ENCODE data around the gene FTMT. TPM values are rescaled to one million over a fixed set of nuclear protein-coding genes. Genes with fewer than 3 reads are reported as not detected.
"Not testable (repeated sequence)": the region's sequence is repeated elsewhere in the genome, so short reads cannot be mapped to it uniquely, and the experiment has no call there.

The FTMT gene
- not detected in 3 replicates for polyA plus RNA-seq
- not detected for polyA plus RNA-seq (2011; ENCODE audit: low read depth)
- polyA plus RNA-seq (2011; cell fraction: cytosol; rRNA removed) = not detected in 2 replicates
- not detected in 2 replicates for polyA plus RNA-seq (2011; cell fraction: nucleus; rRNA removed)
- not detected in 2 replicates for polyA plus RNA-seq (2012; ENCODE audit: low replicate concordance)
- not detected in 3 replicates for polyA minus RNA-seq
- polyA minus RNA-seq (2011; cell fraction: cytosol; rRNA and poly(A)+ RNA removed) = not detected
- not detected in 2 replicates for polyA minus RNA-seq (2011; cell fraction: nucleus; rRNA and poly(A)+ RNA removed)

DNA sequence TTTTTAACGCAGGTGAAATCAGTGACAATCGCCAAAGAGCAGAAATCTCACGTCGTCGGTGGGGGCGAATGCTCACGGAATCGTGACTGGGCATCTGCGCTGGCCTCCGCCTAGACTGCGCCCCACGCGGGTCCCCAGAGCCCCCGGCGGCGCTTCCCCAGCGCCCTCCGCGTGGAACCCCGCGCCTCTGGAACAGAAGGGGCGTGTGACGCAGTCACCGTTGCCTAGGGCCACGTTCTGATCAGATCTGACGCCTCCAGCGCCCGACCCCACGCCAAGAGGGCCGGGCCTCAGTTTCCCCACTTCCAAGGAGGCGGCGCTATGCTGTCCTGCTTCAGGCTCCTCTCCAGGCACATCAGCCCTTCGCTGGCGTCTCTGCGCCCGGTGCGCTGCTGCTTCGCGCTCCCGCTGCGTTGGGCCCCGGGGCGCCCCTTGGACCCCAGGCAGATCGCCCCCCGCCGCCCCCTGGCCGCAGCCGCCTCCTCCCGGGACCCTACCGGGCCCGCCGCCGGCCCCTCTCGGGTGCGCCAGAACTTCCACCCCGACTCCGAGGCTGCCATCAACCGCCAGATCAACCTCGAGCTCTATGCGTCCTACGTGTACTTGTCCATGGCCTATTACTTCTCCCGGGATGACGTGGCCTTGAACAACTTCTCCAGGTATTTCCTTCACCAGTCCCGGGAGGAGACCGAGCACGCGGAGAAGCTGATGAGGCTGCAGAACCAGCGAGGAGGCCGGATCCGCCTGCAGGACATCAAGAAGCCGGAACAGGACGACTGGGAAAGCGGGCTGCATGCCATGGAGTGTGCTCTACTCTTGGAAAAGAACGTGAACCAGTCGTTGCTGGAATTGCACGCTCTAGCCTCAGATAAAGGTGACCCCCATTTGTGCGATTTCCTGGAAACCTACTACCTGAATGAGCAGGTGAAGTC is at the start of gene FTMT:
Gene FTMT (plus strand): TSS at position 240 of the 932 bp plus-strand sequence. CDS start 82 bp downstream, at position 322.
- DNase-seq (ENCODE audit: low read depth, low spot score) (no peak), FAIRE-seq (no peak)
- Histone ChIP-seq H3K27ac (ENCODE audit: control insufficient read depth, insufficient read depth, low read length) (no peak within 1 kb of the TSS), H3K9ac (ENCODE audit: control insufficient read depth, extremely low read depth, insufficient read depth, low read length) (no peak within 1 kb of the TSS), H3K36me3 (ENCODE audit: control insufficient read depth in 2 of 2, extremely low read depth in 1 of 2, insufficient read depth in 2 of 2, low read length in 2 of 2) (no peaks in the 10 kb centered on the region), H3K4me2 (ENCODE audit: control insufficient read depth, extremely low read depth, insufficient read depth, low read depth, low read length) (no peak within 1 kb of the TSS), H2AFZ (ENCODE audit: control insufficient read depth, low read length) (no peak within 1 kb of the TSS), H3K4me1 (ENCODE audit: control insufficient read depth, extremely low read depth, insufficient read depth, low read length) (no peaks in the 10 kb centered on the region), H3K9me3 (ENCODE audit: control insufficient read depth, low read depth, low read length) (no peaks in the 10 kb centered on the region), H3K4me3 (ENCODE audit: control insufficient read depth in 2 of 3, extremely low read depth in 1 of 3, insufficient read depth in 2 of 3, low read depth in 1 of 3, low read length in 3 of 3) (no peak within 1 kb of the TSS), H3K79me2 (ENCODE audit: control insufficient read depth, insufficient read depth, low read length) (no peaks in the 10 kb centered on the region), H4K20me1 (ENCODE audit: control insufficient read depth, extremely low read depth, insufficient read depth, low read length) (no peaks in the 10 kb centered on the region), H3K27me3 (ENCODE audit: control insufficient read depth, extremely low read depth, insufficient read depth, low read length) (no peaks in the 10 kb centered on the region), H3K9me1 (ENCODE audit: control insufficient read depth, extremely low read depth, insufficient read depth, low read length) (no peaks in the 10 kb centered on the region)
- dilution Hi-C loops (cut with MboI; ENCODE audit: extremely low pct_ligation_motif_present, low sequenced_read_pairs) = no loop called here
- TF ChIP-seq, protein P1, sequence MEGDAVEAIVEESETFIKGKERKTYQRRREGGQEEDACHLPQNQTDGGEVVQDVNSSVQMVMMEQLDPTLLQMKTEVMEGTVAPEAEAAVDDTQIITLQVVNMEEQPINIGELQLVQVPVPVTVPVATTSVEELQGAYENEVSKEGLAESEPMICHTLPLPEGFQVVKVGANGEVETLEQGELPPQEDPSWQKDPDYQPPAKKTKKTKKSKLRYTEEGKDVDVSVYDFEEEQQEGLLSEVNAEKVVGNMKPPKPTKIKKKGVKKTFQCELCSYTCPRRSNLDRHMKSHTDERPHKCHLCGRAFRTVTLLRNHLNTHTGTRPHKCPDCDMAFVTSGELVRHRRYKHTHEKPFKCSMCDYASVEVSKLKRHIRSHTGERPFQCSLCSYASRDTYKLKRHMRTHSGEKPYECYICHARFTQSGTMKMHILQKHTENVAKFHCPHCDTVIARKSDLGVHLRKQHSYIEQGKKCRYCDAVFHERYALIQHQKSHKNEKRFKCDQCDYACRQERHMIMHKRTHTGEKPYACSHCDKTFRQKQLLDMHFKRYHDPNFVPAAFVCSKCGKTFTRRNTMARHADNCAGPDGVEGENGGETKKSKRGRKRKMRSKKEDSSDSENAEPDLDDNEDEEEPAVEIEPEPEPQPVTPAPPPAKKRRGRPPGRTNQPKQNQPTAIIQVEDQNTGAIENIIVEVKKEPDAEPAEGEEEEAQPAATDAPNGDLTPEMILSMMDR (optimal IDR thresholded peaks at IDR 0.05 in 1 of 3, IDR thresholded peaks at IDR 0.05 in 1 of 3, conservative IDR thresholded peaks at IDR 0.05 in 1 of 3; ENCODE audit: extremely low read depth in 1 of 3, insufficient read depth in 2 of 3, low read length in 3 of 3) = no peak
- TF ChIP-seq EZH2 (IDR thresholded peaks at IDR 0.05; ENCODE audit: low read length) = no peak

- not testable (repeated sequence) for H3K9me1 ChIP-seq (ENCODE audit: control insufficient read depth, extremely low read depth, insufficient read depth, low read length)
Measured at GRCh38 chr5:121805251-121805650, 46.4 kb upstream of the FTMT start.

More at GRCh38 chr5:121805251-121805650, 46.4 kb upstream of the FTMT start:
- H3K27ac ChIP-seq (ENCODE audit: control insufficient read depth, insufficient read depth, low read length); H3K4me2 ChIP-seq (ENCODE audit: control insufficient read depth, extremely low read depth, insufficient read depth, low read depth, low read length); FAIRE-seq; H3K9ac ChIP-seq (ENCODE audit: control insufficient read depth, extremely low read depth, insufficient read depth, low read length); DNase-seq (ENCODE audit: low read depth, low spot score); H2AFZ ChIP-seq (ENCODE audit: control insufficient read depth, low read length); H3K27me3 ChIP-seq (ENCODE audit: control insufficient read depth, extremely low read depth, insufficient read depth, low read length); H3K9me3 ChIP-seq (ENCODE audit: control insufficient read depth, low read depth, low read length); dilution Hi-C loops (cut with MboI; ENCODE audit: extremely low pct_ligation_motif_present, low sequenced_read_pairs); H3K36me3 ChIP-seq (ENCODE audit: control insufficient read depth in 2 of 2, extremely low read depth in 1 of 2, insufficient read depth in 2 of 2, low read length in 2 of 2); H3K4me1 ChIP-seq (ENCODE audit: control insufficient read depth, extremely low read depth, insufficient read depth, low read length); H3K79me2 ChIP-seq (ENCODE audit: control insufficient read depth, insufficient read depth, low read length); H3K4me3 ChIP-seq (ENCODE audit: control insufficient read depth in 2 of 3, extremely low read depth in 1 of 3, insufficient read depth in 2 of 3, low read depth in 1 of 3, low read length in 3 of 3); H4K20me1 ChIP-seq (ENCODE audit: control insufficient read depth, extremely low read depth, insufficient read depth, low read length): not testable (repeated sequence)

All from keratinocyte (primary cell).